ENCODE data around the gene VAPB. TPM values are rescaled to one million over a fixed set of nuclear protein-coding genes. Genes with fewer than 3 reads are reported as not detected.
"Not testable (repeated sequence)": the region's sequence is repeated elsewhere in the genome, so short reads cannot be mapped to it uniquely, and the experiment has no call there.

VAPB gene
- total RNA-seq, 4 donors from 2014 or later, result 24.6 to 30.8 (median 29.4) TPM

DNA sequence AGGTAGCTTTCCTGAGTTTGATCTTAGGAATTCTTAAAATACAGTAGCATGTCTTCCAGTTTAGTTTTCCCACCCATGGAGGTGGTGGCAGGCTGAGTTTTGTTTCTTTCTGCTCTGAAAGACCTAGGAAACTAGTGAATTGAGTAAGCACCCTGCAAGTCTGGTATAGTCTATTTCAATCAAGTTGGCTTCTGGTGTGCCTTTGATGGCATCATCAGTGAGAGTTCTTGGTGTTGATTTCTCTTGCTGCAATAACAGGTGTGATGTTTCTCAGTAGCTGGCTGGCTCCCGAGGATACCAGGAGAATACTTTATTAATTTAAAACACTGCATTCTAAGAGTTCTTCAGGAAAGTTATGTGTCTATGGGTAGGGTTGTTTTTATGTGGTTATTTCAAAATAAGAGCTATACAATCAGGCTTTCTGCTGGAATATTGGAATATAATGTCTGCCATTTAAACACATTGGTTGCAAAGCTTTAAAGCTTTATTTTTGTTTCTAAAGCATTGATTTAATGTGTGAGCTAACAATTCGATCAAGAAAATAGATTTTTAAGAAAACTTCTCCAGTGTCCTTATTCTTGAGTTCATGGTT lies 19.0 kb downstream of the VAPB start:
- peak overlapping the region in 2 of 4 donors; percentile 18 to 36 for H3K27ac ChIP-seq
- no peak for DNase-seq
- H3K4me3 ChIP-seq, result no peak overlapping the region
- peaks cover 0 to 27% (median 3%) of the 10 kb centered on the region in 4 donors for H3K4me1 ChIP-seq
- H3K9me3 ChIP-seq, result no peaks in the 10 kb centered on the region
- H3K27me3 ChIP-seq, result no peaks in the 10 kb centered on the region
- H3K36me3 ChIP-seq, result no peaks in the 10 kb centered on the region
- TF ChIP-seq, protein P1, sequence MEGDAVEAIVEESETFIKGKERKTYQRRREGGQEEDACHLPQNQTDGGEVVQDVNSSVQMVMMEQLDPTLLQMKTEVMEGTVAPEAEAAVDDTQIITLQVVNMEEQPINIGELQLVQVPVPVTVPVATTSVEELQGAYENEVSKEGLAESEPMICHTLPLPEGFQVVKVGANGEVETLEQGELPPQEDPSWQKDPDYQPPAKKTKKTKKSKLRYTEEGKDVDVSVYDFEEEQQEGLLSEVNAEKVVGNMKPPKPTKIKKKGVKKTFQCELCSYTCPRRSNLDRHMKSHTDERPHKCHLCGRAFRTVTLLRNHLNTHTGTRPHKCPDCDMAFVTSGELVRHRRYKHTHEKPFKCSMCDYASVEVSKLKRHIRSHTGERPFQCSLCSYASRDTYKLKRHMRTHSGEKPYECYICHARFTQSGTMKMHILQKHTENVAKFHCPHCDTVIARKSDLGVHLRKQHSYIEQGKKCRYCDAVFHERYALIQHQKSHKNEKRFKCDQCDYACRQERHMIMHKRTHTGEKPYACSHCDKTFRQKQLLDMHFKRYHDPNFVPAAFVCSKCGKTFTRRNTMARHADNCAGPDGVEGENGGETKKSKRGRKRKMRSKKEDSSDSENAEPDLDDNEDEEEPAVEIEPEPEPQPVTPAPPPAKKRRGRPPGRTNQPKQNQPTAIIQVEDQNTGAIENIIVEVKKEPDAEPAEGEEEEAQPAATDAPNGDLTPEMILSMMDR (IDR thresholded peaks at IDR 0.05), result no peak
- no peak for TF ChIP-seq POLR2A (IDR thresholded peaks at IDR 0.05)

DNA sequence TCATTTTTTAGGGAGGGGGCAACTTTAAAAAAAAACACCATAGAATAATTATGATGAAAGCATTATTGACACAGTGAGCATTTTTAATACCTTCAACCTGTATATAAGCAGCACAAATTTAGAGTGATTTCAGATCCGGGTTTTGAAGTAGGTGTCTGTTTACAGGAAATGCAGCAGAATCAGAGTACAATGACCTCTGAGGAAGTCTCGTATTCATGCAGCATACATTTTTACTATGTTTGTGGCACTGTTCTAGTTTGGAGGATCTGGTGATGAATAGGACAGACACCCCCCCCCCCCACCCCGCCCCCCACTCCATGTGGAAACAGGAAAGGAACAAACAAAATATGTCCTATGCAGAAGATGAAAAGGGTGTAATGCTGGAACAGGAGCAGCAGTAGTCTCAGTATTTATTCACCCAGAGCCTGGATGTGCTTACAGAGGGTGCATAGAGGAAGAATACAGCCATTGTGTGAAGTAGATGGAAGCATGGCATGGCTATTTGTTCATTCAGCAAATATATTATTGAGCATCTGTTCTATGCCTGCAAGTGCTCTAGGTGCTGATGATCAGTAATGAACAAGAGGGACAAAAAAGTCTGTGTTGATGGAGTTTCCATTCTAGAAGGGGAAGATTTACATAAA lies 19.7 kb downstream of the VAPB start:
- no peak for DNase-seq
- Histone ChIP-seq H3K9me3 (no peaks in the 10 kb centered on the region), H3K4me3 (no peak overlapping the region), H3K4me1 (peaks cover 0 to 27% (median 3%) of the 10 kb centered on the region in 4 donors), H3K36me3 (no peaks in the 10 kb centered on the region), H3K27ac (peak overlapping the region in 1 of 4 donors; percentile 36), H3K27me3 (no peaks in the 10 kb centered on the region)
- TF ChIP-seq POLR2A (IDR thresholded peaks at IDR 0.05), result no peak
- TF ChIP-seq, protein P1 (IDR thresholded peaks at IDR 0.05), result no peak

DNA sequence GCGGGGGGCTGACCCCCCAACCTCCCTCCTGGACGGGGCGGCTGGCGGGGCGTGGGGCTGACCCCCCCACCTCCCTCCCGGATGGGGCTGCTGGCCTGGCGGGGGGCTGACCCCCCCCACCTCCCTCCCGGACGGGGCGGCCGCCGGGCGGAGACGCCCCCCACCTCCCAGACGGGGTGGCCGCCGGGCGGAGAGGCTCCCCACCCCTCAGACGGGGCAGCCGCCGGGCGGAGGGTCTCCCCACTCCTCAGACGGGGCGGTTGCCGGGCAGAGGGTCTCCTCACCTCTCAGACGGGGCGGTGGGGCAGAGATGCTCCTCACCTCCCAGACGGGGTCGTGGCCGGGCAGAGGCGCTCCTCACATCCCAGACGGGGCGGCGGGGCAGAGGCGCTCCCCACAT lies 25.2 kb downstream of the VAPB start:
- not testable (repeated sequence) for H3K27me3 ChIP-seq, DNase-seq, H3K36me3 ChIP-seq, H3K9me3 ChIP-seq, H3K4me1 ChIP-seq, H3K4me3 ChIP-seq, H3K27ac ChIP-seq

DNA sequence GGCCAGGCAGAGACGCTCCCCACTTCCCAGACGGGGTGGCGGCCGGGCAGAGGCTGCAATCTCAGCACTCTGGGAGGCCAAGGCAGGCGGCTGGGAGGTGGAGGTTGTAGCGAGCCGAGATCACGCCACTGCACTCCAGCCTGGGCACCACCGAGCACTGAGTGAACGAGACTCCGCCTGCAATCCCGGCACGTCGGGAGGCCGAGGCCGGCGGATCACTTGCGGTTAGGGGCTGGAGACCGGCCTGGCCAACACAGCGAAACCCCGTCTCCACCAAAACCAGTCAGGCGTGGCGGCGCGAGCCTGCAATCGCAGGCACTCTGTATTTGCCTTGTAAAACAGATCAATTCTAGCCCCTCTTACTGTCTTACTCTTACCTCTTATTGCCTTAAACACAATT lies 25.8 kb downstream of the VAPB start:
- H3K27ac ChIP-seq, H3K9me3 ChIP-seq, H3K4me1 ChIP-seq, H3K4me3 ChIP-seq, H3K27me3 ChIP-seq, DNase-seq: not testable (repeated sequence)
- H3K36me3 ChIP-seq, result peaks cover 0 to 13% (median 0%) of the 10 kb centered on the region in 3 donors

DNA sequence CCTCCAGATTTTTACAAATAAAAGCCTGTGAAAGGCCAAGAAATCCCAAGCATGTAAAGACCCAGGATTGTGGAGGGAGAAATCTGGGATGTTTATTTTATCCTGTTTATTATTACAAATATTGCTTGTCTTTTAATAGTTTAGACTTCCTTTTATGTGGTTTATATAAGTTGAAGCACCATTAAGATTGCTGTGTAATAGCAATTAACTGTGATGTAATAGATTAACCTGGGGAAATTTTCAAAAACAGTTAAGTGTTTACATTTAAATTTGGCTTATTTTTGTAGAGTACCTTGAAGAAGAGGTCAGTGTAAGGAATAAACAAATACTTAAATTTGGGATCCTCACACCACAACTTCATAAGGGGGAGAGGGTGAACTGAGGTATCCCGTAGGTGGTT lies 27.0 kb downstream of the VAPB start:
- H3K27ac ChIP-seq, result no peak overlapping the region
- DNase-seq, result no peak
- H3K4me1 ChIP-seq, result no peaks in the 10 kb centered on the region
- peaks cover 0 to 26% (median 0%) of the 10 kb centered on the region in 3 donors for H3K36me3 ChIP-seq
- H3K9me3 ChIP-seq, result no peaks in the 10 kb centered on the region
- no peaks in the 10 kb centered on the region for H3K27me3 ChIP-seq
- H3K4me3 ChIP-seq, result no peak overlapping the region
- no peak for TF ChIP-seq POLR2A (IDR thresholded peaks at IDR 0.05)
- TF ChIP-seq, protein P1 (IDR thresholded peaks at IDR 0.05), result no peak

DNA sequence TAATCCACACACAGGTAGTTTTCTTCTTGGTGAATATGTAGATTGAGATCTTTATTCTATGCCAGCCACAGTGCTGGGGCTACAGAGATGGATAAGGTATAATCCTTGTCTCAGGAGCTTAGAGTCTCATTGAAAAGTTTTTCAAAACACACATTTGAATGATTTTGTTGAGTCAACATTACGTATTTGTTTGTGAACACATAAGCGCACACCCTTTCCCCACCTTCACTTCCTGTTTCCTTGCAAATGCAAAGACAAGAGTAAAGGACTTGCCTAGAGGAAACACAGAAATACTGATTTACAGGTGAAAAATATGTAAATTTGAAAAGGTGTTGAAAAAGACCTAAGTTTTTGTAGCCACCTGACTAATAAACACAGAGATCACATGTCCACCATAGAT lies 27.8 kb downstream of the VAPB start:
- H3K27ac ChIP-seq, result no peak overlapping the region
- H3K9me3 ChIP-seq, result no peaks in the 10 kb centered on the region
- no peaks in the 10 kb centered on the region for H3K4me1 ChIP-seq
- no peak overlapping the region for H3K4me3 ChIP-seq
- DNase-seq, result no peak
- TF ChIP-seq, protein P1 (IDR thresholded peaks at IDR 0.05), result no peak
- TF ChIP-seq POLR2A (IDR thresholded peaks at IDR 0.05), result no peak
- H3K36me3 ChIP-seq, result peaks cover 0 to 32% (median 0%) of the 10 kb centered on the region in 3 donors
- no peaks in the 10 kb centered on the region for H3K27me3 ChIP-seq

All from Peyer's patch (tissue), 4 donors.